GM13976 (cell line): ENCODE data around the gene TECPR2.

Source experiments
- DNase-seq: peaks from one replicate; pipeline ENCODE4 v3.0.0; 2012; ENCODE audit warnings: low spot score
- CTCF ChIP-seq: IDR thresholded peaks from 2 replicates; pipeline ENCODE4 v1.5.1; 2012; ENCODE audit warnings: borderline replicate concordance, mild to moderate bottlenecking; ENCODE audit not compliant: insufficient read depth; ENCODE audit errors: extremely low read depth, missing control alignments, control extremely low read depth
- in situ Hi-C: fragments of 300-500 bp; cut with MboI; formaldehyde crosslinking; loops from one replicate; pipeline ENCODE4 v1.12.0; 2022; ENCODE audit warnings: low sequenced_read_pairs, mixed read lengths, inconsistent platforms; ENCODE audit not compliant: unreplicated experiment

Gene TECPR2

GRCh38 chr14:102353126-102353619 lies 9.6 kb upstream of the TECPR2 start:
- TF ChIP-seq CTCF: no peak
- in situ Hi-C loops: no loop called here
- DNase-seq: no peak

- TF ChIP-seq CTCF: no peak
- in situ Hi-C loops: no loop called here
- DNase-seq: no peak
These were observed 6.5 kb upstream of the TECPR2 start for GRCh38 chr14:102356280-102356679.

DNA sequence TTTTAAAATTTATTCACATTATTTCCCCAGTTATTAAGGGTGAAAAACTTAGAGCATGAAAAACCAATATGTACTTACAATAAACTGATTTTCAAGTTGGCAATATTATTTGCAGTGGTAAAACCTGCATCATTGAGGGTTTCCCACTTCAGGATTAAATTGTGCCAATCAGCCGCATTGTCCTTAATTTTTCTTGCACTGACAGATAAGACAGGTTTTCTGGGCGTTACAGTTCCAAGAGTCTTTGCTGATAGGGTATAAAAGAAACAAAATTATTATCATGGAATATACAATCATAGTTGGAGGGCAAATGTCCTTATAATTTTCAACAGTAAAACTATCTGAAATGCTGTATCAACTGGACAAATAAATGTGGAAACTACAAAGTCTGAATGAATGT lies 3.4 kb upstream of the TECPR2 start:
- DNase-seq: no peak
- no peak for TF ChIP-seq CTCF
- in situ Hi-C loops: no loop called here

DNA sequence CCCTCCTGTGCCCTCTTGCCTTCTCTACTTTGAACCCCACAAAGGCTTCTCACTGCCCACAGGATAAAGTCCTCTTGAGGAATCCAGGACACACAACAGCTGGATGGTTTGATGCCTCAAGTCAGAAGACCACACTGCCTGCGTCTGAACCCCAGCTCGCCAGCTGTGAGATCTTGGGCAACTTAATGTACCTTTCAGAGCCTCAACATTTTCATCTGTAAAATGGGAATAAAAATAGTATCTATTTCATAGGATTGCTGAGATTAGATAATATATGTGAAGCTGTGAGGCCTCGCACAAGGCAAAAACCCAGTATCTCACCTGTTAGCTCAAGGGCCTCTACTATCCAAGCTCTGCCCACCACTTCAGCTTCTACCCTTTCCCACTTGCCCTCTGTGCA lies 2.4 kb upstream of the TECPR2 start:
- in situ Hi-C loops: no loop called here
- TF ChIP-seq CTCF: no peak
- no peak for DNase-seq

DNA sequence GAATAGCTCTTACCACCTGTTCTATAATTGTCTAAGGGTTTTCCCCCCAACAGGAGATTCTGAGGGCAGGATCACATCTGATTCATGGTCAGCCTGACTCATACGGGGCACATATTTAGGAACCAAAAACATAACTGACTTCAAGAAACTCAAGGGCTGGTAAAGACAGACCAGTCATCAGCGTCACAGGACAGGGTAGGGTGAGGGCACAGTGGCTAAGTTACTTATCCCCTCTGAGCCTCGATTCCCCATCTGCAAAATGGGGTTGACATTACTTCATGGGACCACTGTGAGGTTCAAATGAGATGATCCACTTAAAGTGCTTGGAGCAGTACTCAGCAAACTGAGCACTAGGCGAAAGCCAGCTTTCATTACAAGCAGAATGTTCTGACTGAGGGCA lies 657 bp upstream of the TECPR2 start:
- DNase-seq: peak; percentile 63
- no peak for TF ChIP-seq CTCF
- in situ Hi-C loops: no loop called here

DNA sequence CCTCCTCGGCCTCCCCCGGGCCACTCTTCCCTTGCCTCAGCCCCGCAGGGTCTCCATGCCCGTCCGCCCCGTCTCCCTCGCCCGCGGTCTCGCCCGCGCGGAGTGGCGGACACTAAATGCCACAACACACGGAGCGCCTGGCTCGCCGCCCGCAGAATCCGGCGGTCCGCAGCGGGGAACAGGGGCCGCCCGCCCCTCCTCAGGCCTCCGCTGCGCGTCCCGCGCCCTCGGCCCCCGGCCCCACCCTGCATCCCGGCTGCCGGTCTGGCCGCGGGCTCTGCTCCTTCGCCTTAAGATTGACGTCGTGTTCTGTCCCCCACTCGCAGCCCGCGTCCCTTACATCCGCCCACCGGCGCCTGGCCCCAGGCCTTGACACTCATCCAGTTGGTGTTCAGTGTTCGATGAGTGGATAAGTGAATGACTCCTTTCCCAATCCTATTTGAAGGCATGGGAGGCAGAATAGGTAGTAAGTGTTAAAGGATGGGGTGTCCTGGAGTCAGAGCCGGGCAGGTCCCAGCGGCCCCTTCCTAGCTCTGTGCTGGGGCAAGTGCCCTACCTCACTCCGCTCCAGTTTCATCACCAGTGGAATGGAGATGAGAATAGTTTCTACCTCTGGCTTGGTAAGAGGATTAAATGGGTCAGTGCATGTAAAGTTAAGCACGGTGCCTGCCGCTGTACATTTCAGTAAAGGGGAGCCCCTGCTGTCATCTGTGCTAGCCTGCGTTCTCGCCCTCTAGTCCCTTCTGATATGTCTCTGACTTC lies 622 bp downstream of the TECPR2 start:
- in situ Hi-C loops: no loop called here
- DNase-seq: peak; percentile 37
- no peak for TF ChIP-seq CTCF
